Subcutaneous abdominal adipose tissue (tissue), 5 donors: ENCODE measurements around the gene CFAP44.

Source experiments
- H3K27ac ChIP-seq: one replicate; pipeline ENCODE4 v1.7.0; 2013; ENCODE audit warnings: low read depth, mild to moderate bottlenecking, inconsistent platforms, low read length, moderate library complexity
- H3K27me3 ChIP-seq, 5 donors: one replicate each; pipeline ENCODE4 v1.7.0; 2013; ENCODE audit warnings: low read length in 5 of 5, inconsistent platforms in 1 of 5; ENCODE audit not compliant: control insufficient read depth in 5 of 5, insufficient read depth in 4 of 5
- H3K36me3 ChIP-seq, 5 donors: one replicate each; pipeline ENCODE4 v1.7.0; 2013; ENCODE audit warnings: low read length in 5 of 5; ENCODE audit not compliant: control insufficient read depth in 5 of 5, insufficient read depth in 5 of 5
- H3K4me1 ChIP-seq, 5 donors: one replicate each; pipeline ENCODE4 v1.7.0; 2013; ENCODE audit warnings: low read length in 5 of 5, mild to moderate bottlenecking in 3 of 5, moderate library complexity in 1 of 5; ENCODE audit not compliant: control insufficient read depth in 5 of 5, insufficient read depth in 5 of 5
- H3K4me3 ChIP-seq, 5 donors: one replicate each; pipeline ENCODE4 v1.7.0; 2013; ENCODE audit warnings: low read length in 5 of 5, low read depth in 1 of 5
- H3K9ac ChIP-seq, 5 donors: one replicate each; pipeline ENCODE4 v1.7.0; 2013; ENCODE audit warnings: low read length in 5 of 5, mild to moderate bottlenecking in 4 of 5, moderate library complexity in 3 of 5
- H3K9me3 ChIP-seq, 5 donors: one replicate each; pipeline ENCODE4 v1.7.0; 2013; ENCODE audit warnings: low read length in 5 of 5; ENCODE audit not compliant: control insufficient read depth in 5 of 5
- donor health status: healthy.
- donor health status: healthy.
- donor health status: healthy.
- donor health status: healthy.
- donor health status: healthy.

The CFAP44 gene

GRCh38 chr3:113439606-113440005 lies 1.7 kb downstream of the CFAP44 start:
- Histone ChIP-seq H3K4me3 (no peak overlapping the region), H3K9me3 (no peaks in the 10 kb centered on the region), H3K36me3 (peaks cover 0 to 7% (median 0%) of the 10 kb centered on the region in 5 donors), H3K9ac (no peak overlapping the region), H3K4me1 (peaks cover 0 to 7% (median 5%) of the 10 kb centered on the region in 5 donors), H3K27ac (no peak overlapping the region), H3K27me3 (no peaks in the 10 kb centered on the region)

- peaks cover 0 to 7% (median 5%) of the 10 kb centered on the region in 5 donors for H3K4me1 ChIP-seq
- H3K27me3 ChIP-seq, result no peaks in the 10 kb centered on the region
- peaks cover 0 to under 1% (median 0%) of the 10 kb centered on the region in 5 donors for H3K36me3 ChIP-seq
- no peak overlapping the region for H3K27ac ChIP-seq
- no peak overlapping the region for H3K9ac ChIP-seq
- H3K9me3 ChIP-seq, result no peaks in the 10 kb centered on the region
- no peak overlapping the region for H3K4me3 ChIP-seq
Measured at GRCh38 chr3:113438224-113438623, 3.1 kb downstream of the CFAP44 start.

DNA sequence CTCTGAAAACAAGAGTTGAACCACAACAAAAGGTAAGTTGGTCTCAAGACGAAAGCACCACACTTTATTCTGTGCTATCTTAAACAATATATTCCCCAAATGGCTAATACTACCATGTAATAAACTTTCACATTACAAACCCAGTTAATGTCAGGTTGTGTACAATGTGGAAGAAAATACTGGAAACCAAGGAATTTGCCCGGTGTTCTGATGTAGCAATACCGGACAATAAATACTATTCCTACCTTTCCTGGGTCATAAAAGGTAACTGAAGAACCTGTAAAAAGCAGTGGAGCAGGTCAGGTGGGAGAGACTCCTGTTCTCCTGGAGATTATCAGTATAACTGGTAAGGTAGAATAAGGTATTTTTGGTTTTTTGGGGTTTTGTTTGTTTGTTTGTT lies 3.9 kb downstream of the CFAP44 start:
- Histone ChIP-seq H3K27me3 (no peaks in the 10 kb centered on the region), H3K4me1 (peaks cover 0 to 7% (median 5%) of the 10 kb centered on the region in 5 donors), H3K9ac (no peak overlapping the region), H3K36me3 (peaks cover 0 to 4% (median 0%) of the 10 kb centered on the region in 5 donors), H3K9me3 (no peaks in the 10 kb centered on the region), H3K27ac (no peak overlapping the region), H3K4me3 (no peak overlapping the region)

DNA sequence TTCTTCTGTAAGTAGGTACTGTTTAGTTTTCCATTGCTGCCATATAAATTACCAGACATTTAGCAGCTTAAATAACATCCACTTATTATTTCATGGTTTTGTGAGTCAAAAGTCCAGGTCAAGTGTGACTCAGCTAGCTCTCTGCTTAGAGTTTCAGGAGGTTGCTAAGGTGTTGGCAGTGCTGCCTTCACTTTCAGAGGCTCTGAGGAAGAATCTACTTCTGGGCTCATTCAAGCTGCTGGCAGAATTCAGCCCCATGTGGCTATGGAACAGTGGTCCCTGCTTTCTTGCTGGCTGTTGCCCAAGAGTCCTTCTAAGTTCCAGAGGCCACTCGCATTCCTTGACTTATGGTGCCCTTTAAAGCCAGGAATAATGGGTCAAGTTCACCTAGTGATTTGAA lies 4.5 kb downstream of the CFAP44 start:
- Histone ChIP-seq H3K27me3 (no peaks in the 10 kb centered on the region), H3K4me3 (no peak overlapping the region), H3K9ac (no peak overlapping the region), H3K27ac (no peak overlapping the region), H3K4me1 (peaks cover 0 to 7% (median 5%) of the 10 kb centered on the region in 5 donors), H3K9me3 (no peaks in the 10 kb centered on the region), H3K36me3 (peaks cover 0 to 4% (median 0%) of the 10 kb centered on the region in 5 donors)

GRCh38 chr3:113431811-113432210 lies 9.5 kb downstream of the CFAP44 start:
- Histone ChIP-seq H3K9ac (no peak overlapping the region), H3K27me3 (no peaks in the 10 kb centered on the region), H3K4me1 (no peaks in the 10 kb centered on the region), H3K27ac (no peak overlapping the region), H3K4me3 (no peak overlapping the region), H3K9me3 (peaks cover 0 to 3% (median 0%) of the 10 kb centered on the region in 5 donors), H3K36me3 (peaks cover under 1 to 11% (median 6%) of the 10 kb centered on the region in 5 donors)

DNA sequence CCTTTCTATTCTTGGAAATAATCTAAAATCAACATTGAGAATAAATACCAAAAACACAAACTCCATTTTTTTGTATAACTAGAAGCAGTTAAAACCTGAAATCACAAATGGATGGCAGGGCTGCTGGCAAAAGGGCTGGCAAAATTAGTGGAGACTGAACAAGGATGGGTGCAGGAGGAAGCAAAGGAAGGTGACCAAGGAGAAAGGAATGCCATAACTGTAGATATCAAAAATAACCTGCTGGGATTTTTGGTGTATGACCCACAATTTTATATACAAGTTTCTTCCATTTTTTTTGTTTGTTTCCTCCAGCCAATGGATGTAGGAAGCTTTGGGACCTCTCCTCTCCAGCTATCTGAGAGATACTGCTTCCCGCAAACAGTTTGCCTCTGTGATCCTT lies 12.7 kb downstream of the CFAP44 start:
- H3K9me3 ChIP-seq, result peaks cover 0 to 6% (median 2%) of the 10 kb centered on the region in 5 donors
- H3K27me3 ChIP-seq, result no peaks in the 10 kb centered on the region
- H3K4me3 ChIP-seq, result no peak overlapping the region
- peaks cover 12 to 28% (median 19%) of the 10 kb centered on the region in 5 donors for H3K36me3 ChIP-seq
- H3K9ac ChIP-seq, result no peak overlapping the region
- no peaks in the 10 kb centered on the region for H3K4me1 ChIP-seq
- H3K27ac ChIP-seq, result no peak overlapping the region

GRCh38 chr3:113423699-113424098 lies 17.6 kb downstream of the CFAP44 start:
- Histone ChIP-seq H3K4me1 (no peaks in the 10 kb centered on the region), H3K9me3 (peaks cover 0 to 6% (median 2%) of the 10 kb centered on the region in 5 donors), H3K36me3 (peaks cover 12 to 32% (median 26%) of the 10 kb centered on the region in 5 donors), H3K27ac (no peak overlapping the region), H3K27me3 (no peaks in the 10 kb centered on the region), H3K4me3 (no peak overlapping the region), H3K9ac (no peak overlapping the region)

DNA sequence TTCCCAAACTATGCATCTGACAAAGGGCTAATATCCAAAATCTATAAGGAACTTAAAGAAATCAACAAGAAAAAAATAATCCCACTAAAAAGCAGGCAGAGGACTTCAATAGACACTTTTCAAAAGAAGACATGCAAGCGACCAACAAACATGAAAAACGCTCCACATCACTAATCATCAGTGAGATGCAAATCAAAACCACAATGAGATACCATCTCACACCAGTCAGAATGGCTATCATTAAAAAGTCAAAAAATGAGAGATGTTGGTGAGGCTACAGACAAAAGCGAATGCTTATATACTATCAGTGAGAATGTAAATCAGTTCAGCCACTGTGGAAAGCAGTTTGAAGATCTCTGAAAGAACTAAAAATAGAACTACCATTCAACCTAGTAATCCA lies 20.2 kb downstream of the CFAP44 start:
- no peaks in the 10 kb centered on the region for H3K9me3 ChIP-seq
- H3K4me3 ChIP-seq, result no peak overlapping the region
- H3K4me1 ChIP-seq, result no peaks in the 10 kb centered on the region
- H3K36me3 ChIP-seq, result peaks cover 2 to 23% (median 14%) of the 10 kb centered on the region in 5 donors
- H3K27me3 ChIP-seq, result no peaks in the 10 kb centered on the region
- H3K27ac ChIP-seq, result no peak overlapping the region
- H3K9ac ChIP-seq, result no peak overlapping the region

DNA sequence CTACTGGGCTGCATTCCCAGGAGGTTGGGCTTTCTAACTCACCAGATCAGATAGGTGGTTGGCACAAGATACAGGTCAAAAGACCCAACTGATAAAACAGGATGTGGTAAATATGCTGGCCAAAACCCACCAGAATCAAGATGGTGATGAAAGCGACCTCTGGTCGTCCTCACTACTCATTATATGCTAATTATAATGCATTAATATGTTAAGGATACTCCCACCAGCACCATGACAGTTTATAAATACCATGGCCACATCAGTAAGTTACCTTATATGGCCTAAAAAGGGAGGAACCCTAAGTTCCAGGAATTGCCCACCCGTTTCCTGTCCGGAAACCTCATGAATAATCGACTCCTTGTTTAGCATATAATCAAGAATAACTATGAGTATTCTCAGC lies 31.6 kb downstream of the CFAP44 start:
- H3K9me3 ChIP-seq, result peaks cover 0 to 5% (median 2%) of the 10 kb centered on the region in 5 donors
- H3K27ac ChIP-seq, result no peak overlapping the region
- no peak overlapping the region for H3K4me3 ChIP-seq
- H3K9ac ChIP-seq, result no peak overlapping the region
- no peaks in the 10 kb centered on the region for H3K36me3 ChIP-seq
- H3K4me1 ChIP-seq, result no peaks in the 10 kb centered on the region
- H3K27me3 ChIP-seq, result no peaks in the 10 kb centered on the region

DNA sequence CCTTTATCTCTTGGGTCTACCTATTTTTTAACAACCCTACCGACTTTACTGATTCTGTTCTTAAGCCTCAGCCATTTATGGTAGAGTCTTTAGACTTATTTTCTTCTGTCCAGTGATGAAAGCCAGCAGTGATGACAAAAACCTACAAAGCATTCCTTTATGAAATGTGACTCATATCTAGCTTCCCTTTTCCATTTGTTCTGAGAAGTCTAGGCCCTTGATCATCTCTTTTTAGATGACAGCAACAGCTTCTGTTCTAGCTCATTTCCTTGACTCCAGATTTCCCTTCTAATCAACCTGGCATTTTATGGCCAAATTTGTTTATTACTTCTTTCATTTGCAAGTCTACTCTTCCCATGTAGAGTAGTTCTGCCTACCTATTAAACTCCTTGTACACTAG lies 36.1 kb downstream of the CFAP44 start:
- no peak overlapping the region for H3K4me3 ChIP-seq
- H3K4me1 ChIP-seq, result no peaks in the 10 kb centered on the region
- H3K27ac ChIP-seq, result no peak overlapping the region
- no peaks in the 10 kb centered on the region for H3K27me3 ChIP-seq
- no peak overlapping the region for H3K9ac ChIP-seq
- H3K9me3 ChIP-seq, result no peaks in the 10 kb centered on the region
- peaks cover 12 to 18% (median 15%) of the 10 kb centered on the region in 5 donors for H3K36me3 ChIP-seq

GRCh38 chr3:113404637-113405036 lies 36.7 kb downstream of the CFAP44 start:
- Histone ChIP-seq H3K4me1 (no peaks in the 10 kb centered on the region), H3K36me3 (peaks cover 12 to 19% (median 17%) of the 10 kb centered on the region in 5 donors), H3K9me3 (no peaks in the 10 kb centered on the region), H3K9ac (no peak overlapping the region), H3K27me3 (no peaks in the 10 kb centered on the region), H3K27ac (no peak overlapping the region), H3K4me3 (no peak overlapping the region)
